MM.1S (cell line): ENCODE results near the gene CENPH.

Experiments used
- DNase-seq: peaks from one replicate; pipeline ENCODE4 v3.0.0-alpha.2; 2015
- H2AFZ ChIP-seq: fragments of 300-600 bp; sonication (generic); 2 replicates; pipeline ENCODE4 v1.6.0; 2016; ENCODE audit warnings: antibody characterized with exemption, low read length
- H3F3A ChIP-seq: fragments of 300-600 bp; sonication (generic); 2 replicates; pipeline ENCODE4 v1.6.1; 2016; ENCODE audit warnings: mild to moderate bottlenecking, antibody characterized with exemption, low read length, moderate library complexity, mixed read lengths; ENCODE audit not compliant: insufficient read depth
- H3K27ac ChIP-seq: fragments of 300-600 bp; sonication (generic); 2 replicates; pipeline ENCODE4 v1.5.1; 2016; ENCODE audit warnings: mild to moderate bottlenecking, low read length
- H3K27me3 ChIP-seq: fragments of 300-600 bp; sonication (generic); replicated peaks from 2 replicates; pipeline ENCODE4 v1.6.0; 2016; ENCODE audit warnings: low read length; ENCODE audit not compliant: insufficient read depth
- H3K36me3 ChIP-seq: fragments of 300-600 bp; sonication (generic); replicated peaks from 2 replicates; pipeline ENCODE4 v1.6.1; 2016; ENCODE audit warnings: mild to moderate bottlenecking, low read length, mixed read lengths; ENCODE audit not compliant: insufficient read depth
- H3K4me1 ChIP-seq: fragments of 300-600 bp; sonication (generic); 2 replicates; pipeline ENCODE4 v1.6.1; 2016; ENCODE audit warnings: low read length, mixed read lengths
- H3K4me2 ChIP-seq: fragments of 300-600 bp; sonication (generic); 2 replicates; pipeline ENCODE4 v1.6.0; 2016; ENCODE audit warnings: low read depth, low read length
- H3K4me3 ChIP-seq: fragments of 300-600 bp; sonication (generic); 2 replicates; pipeline ENCODE4 v1.5.1; 2016; ENCODE audit warnings: low read length, mixed read lengths
- H3K79me2 ChIP-seq: fragments of 300-600 bp; sonication (generic); 2 replicates; pipeline ENCODE4 v1.6.1; 2016; ENCODE audit warnings: mixed run types, low read length, mixed read lengths
- H3K9ac ChIP-seq: fragments of 300-600 bp; sonication (generic); 2 replicates; pipeline ENCODE4 v1.6.1; 2016; ENCODE audit warnings: low read length, mixed read lengths
- H3K9me2 ChIP-seq: fragments of 300-600 bp; sonication (generic); replicated peaks from 2 replicates; pipeline ENCODE4 v1.6.1; 2016; ENCODE audit warnings: mild to moderate bottlenecking, low read length, mixed read lengths; ENCODE audit not compliant: insufficient read depth
- H3K9me3 ChIP-seq: fragments of 300-600 bp; sonication (generic); replicated peaks from 2 replicates; pipeline ENCODE4 v1.6.1; 2016; ENCODE audit warnings: mild to moderate bottlenecking, low read length, mixed read lengths; ENCODE audit not compliant: insufficient read depth
- H4K20me1 ChIP-seq: fragments of 300-600 bp; sonication (generic); 2 replicates; pipeline ENCODE4 v1.6.1; 2016; ENCODE audit warnings: mild to moderate bottlenecking, low read length, moderate library complexity, mixed read lengths; ENCODE audit not compliant: insufficient read depth
- CTCF ChIP-seq: fragments of 300-600 bp; sonication (generic); IDR thresholded peaks from 2 replicates; pipeline ENCODE4 v1.5.1; 2016; ENCODE audit warnings: antibody characterized with exemption, low read length, mixed read lengths
- EZH2 ChIP-seq: fragments of 300-600 bp; sonication (generic); optimal IDR thresholded peaks from 2 replicates; pipeline ENCODE3; 2017; ENCODE audit warnings: low read depth, mild to moderate bottlenecking, antibody characterized with exemption, low read length, mixed read lengths
- EZH2phosphoT487 ChIP-seq: fragments of 300-600 bp; sonication (generic); IDR thresholded peaks from 2 replicates; pipeline ENCODE4 v1.6.1; 2018; ENCODE audit warnings: antibody characterized with exemption, low read length

CENPH gene

GRCh38 chr5:69184621-69185020 is 4.8 kb upstream of the CENPH start:
- Histone ChIP-seq H3K9ac (no peak overlapping the region), H3K4me1 (peaks cover 4% of the 10 kb centered on the region; the same call in 1 of the 2 replicates), H3K36me3 (no peaks in the 10 kb centered on the region), H3K27ac (no peak overlapping the region), H3K27me3 (no peaks in the 10 kb centered on the region), H3K4me3 (no peak overlapping the region), H3K79me2 (0 out of 2 replicates have a peak, but pooled peaks cover 5% of the 10 kb centered on the region), H4K20me1 (no peaks in the 10 kb centered on the region), H3F3A (peaks cover 1% of the 10 kb centered on the region; the same call in 1 of the 2 replicates), H3K9me3 (no peaks in the 10 kb centered on the region), H2AFZ (no peak overlapping the region), H3K9me2 (no peaks in the 10 kb centered on the region), H3K4me2 (no peak overlapping the region)
- TF ChIP-seq EZH2 (no peak), CTCF (no peak), EZH2phosphoT487 (no peak)
- DNase-seq: no peak

GRCh38 chr5:69187342-69187741 is 2.0 kb upstream of the CENPH start:
- Histone ChIP-seq H3K4me2 (no peak overlapping the region), H3K4me3 (no peak overlapping the region), H3K9me2 (no peaks in the 10 kb centered on the region), H3K27me3 (no peaks in the 10 kb centered on the region), H3K9ac (no peak overlapping the region), H3K4me1 (peaks cover 4% of the 10 kb centered on the region; the same call in 1 of the 2 replicates), H4K20me1 (no peaks in the 10 kb centered on the region), H3K79me2 (0 out of 2 replicates have a peak, but pooled peaks cover 8% of the 10 kb centered on the region), H3F3A (0 out of 2 replicates have a peak, but pooled peaks cover 7% of the 10 kb centered on the region), H3K36me3 (no peaks in the 10 kb centered on the region), H3K27ac (no peak overlapping the region), H2AFZ (no peak overlapping the region), H3K9me3 (no peaks in the 10 kb centered on the region)
- TF ChIP-seq EZH2 (no peak), EZH2phosphoT487 (no peak), CTCF (no peak)
- no peak for DNase-seq

- Histone ChIP-seq H3K27ac (peak overlapping the region; percentile 82; the same call in 1 of the 2 replicates), H4K20me1 (no peaks in the 10 kb centered on the region), H3K36me3 (no peaks in the 10 kb centered on the region), H3K9ac (peak overlapping the region; percentile 91), H3K4me2 (peak overlapping the region; percentile 95), H3K9me2 (no peaks in the 10 kb centered on the region), H3K4me3 (peak overlapping the region; percentile 92), H3K9me3 (no peaks in the 10 kb centered on the region), H3F3A (0 out of 2 replicates have a peak, but pooled peaks cover 7% of the 10 kb centered on the region), H3K27me3 (no peaks in the 10 kb centered on the region), H3K4me1 (peaks cover 4% of the 10 kb centered on the region; the same call in 1 of the 2 replicates), H3K79me2 (0 out of 2 replicates have a peak, but pooled peaks cover 8% of the 10 kb centered on the region), H2AFZ (peak overlapping the region; percentile 100)
- TF ChIP-seq EZH2 (no peak), CTCF (no peak), EZH2phosphoT487 (no peak)
- DNase-seq: no peak
Observed at GRCh38 chr5:69188811-69189161, 597 bp upstream of the CENPH start.
